ENCODE results near the gene CCDC186.

DNA sequence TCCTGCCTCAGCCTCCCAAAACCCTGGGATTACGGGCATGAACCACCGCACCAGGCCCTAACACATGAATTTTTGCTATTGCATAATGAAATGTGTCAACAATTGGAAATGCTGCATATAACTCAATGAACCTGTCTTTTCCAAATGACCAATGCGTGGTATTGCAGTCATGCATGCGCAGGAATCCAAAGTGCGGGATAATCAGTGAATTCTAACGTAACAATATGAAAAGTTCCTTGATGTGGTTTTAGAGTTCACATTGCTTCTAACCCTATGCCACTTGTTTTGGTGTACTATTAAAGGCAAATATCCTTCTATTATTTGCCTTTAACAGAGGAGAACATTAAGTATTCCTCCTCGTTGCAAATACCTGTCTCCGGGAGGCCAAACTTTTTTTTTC lies 15.7 kb upstream of the CCDC186 start:
- TF ChIP-seq ZFX (IDR thresholded peaks at IDR 0.05; ENCODE audit: borderline replicate concordance) (no peak), CTCF (IDR thresholded peaks at IDR 0.05) (no peak)
